BJ (cell line): Measurements from ENCODE around the gene TMEM101. TPM values are rescaled to one million over a fixed set of nuclear protein-coding genes. Genes with fewer than 3 reads are reported as not detected.
"Not testable (repeated sequence)": the region's sequence is repeated elsewhere in the genome, so short reads cannot be mapped to it uniquely, and the experiment has no call there.

Source experiments
- CTCF ChIA-PET: fragments of 350-600 bp; formaldehyde crosslinking; extraction: SDS; loops from one replicate; lab custom pipeline; 2021; ENCODE audit warnings: antibody characterized with exemption, inconsistent platforms; lab: Yijun Ruan, JAX
- POLR2A ChIA-PET: fragments of 300-600 bp; sonication (Branson Sonifier 250); formaldehyde crosslinking; extraction: SDS; loops from one replicate; lab custom pipeline; 2021; ENCODE audit warnings: antibody characterized with exemption; lab: Charles Lee
- DNase-seq: peaks from one replicate; pipeline ENCODE4 v3.0.0-alpha.2; 2011; ENCODE audit warnings: low read depth
- H3K27me3 ChIP-seq: 2 replicates; pipeline ENCODE4 v1.6.0; 2011; ENCODE audit warnings: low read length; ENCODE audit not compliant: control insufficient read depth, insufficient read depth
- H3K36me3 ChIP-seq: 2 replicates; pipeline ENCODE4 v1.5.1; 2011; ENCODE audit warnings: low read length; ENCODE audit not compliant: control insufficient read depth, insufficient read depth
- H3K4me3 ChIP-seq: 2 replicates; pipeline ENCODE4 v1.5.1; 2011; ENCODE audit warnings: low read depth, mild to moderate bottlenecking, control low read depth, low read length
- polyA plus RNA-seq: library from polyadenylated mRNA; depleted of rRNA; stranded (reverse); fragments of >200 nt; gene quantifications from 2 replicates; pipeline ENCODE4 v1.2.3, GENCODE V29; 2011
- TF ChIP-seq, protein P1 (sequence below): IDR thresholded peaks from 2 replicates; pipeline ENCODE4 v1.5.1; 2011; ENCODE audit warnings: low read depth, mild to moderate bottlenecking, control low read depth, inconsistent platforms, low read length, moderate library complexity; ENCODE audit not compliant: insufficient read depth

Gene TMEM101
- polyA plus RNA-seq, 1 experiment: 47.9 TPM

DNA sequence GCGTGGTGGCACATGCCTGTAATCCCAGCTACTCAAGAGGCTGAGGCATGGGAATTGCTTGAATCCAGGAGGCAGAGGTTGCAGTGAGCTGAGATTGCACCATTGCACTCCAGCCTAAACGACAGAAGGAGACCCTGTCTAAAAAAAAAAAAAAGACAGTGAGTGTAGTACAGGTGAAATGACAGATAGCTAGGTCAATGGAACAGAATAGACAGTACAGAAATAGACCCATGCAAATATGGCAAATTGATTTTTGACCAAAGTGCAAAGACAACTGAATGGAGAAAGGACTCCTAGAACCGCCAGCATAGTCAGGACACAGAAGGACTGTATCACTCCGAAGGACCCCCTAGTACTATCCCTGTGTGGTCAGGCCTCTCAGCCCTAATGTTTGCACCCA is 44.4 kb downstream of the TMEM101 start:
- H3K4me3 ChIP-seq: no peak overlapping the region
- DNase-seq: no peak
- H3K27me3 ChIP-seq: peaks cover 8% of the 10 kb centered on the region
- TF ChIP-seq, protein P1, sequence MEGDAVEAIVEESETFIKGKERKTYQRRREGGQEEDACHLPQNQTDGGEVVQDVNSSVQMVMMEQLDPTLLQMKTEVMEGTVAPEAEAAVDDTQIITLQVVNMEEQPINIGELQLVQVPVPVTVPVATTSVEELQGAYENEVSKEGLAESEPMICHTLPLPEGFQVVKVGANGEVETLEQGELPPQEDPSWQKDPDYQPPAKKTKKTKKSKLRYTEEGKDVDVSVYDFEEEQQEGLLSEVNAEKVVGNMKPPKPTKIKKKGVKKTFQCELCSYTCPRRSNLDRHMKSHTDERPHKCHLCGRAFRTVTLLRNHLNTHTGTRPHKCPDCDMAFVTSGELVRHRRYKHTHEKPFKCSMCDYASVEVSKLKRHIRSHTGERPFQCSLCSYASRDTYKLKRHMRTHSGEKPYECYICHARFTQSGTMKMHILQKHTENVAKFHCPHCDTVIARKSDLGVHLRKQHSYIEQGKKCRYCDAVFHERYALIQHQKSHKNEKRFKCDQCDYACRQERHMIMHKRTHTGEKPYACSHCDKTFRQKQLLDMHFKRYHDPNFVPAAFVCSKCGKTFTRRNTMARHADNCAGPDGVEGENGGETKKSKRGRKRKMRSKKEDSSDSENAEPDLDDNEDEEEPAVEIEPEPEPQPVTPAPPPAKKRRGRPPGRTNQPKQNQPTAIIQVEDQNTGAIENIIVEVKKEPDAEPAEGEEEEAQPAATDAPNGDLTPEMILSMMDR: no peak
- ChIA-PET CTCF (interaction anchor here (0.9 kb wide), 1 partner anchor 10 kb away, joined by 3 read pairs; no protein-coding TSS in a partner anchor), POLR2A (no interaction called here)
- H3K36me3 ChIP-seq: no peaks in the 10 kb centered on the region

DNA sequence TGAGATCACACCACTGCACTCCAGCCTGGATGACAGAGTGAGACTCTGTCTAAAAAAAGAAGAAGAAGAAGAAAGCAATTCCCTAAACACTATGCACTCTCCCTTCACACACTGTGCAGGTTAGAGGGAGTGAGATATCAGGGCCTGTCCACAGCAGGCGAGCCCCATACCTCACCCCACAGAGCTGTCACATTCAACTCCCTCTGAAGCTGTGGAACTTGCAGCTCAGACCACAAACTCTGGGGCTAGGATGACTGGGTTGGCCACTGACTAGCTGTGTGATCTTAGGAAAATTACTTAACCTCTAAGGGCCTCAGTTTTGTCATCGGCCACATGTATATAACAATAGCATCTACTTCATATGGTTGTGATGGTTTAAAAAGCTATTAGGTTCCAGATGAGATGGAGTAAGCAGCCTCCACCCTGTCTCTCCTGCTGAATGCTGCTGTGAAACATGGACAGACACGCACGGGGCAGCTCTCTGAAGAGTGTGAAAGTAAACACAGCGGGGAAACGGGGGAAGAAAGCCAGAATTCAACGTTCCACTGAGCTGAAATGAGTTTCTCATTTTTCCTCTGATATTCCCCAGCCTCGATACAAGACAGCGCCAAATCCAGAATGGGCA is 47.4 kb downstream of the TMEM101 start:
- ChIA-PET CTCF (interaction anchor here (0.9 to 3.0 kb wide), 6 partner anchors 16 to 58 kb away, joined by 3 to 13 read pairs (median 4); no protein-coding TSS in a partner anchor), POLR2A (no interaction called here)
- H3K36me3 ChIP-seq: no peaks in the 10 kb centered on the region
- H3K4me3 ChIP-seq: no peak overlapping the region
- TF ChIP-seq, protein P1: no peak
- no peak for DNase-seq
- 0 out of 2 replicates have a peak, but pooled peaks cover 1% of the 10 kb centered on the region for H3K27me3 ChIP-seq

DNA sequence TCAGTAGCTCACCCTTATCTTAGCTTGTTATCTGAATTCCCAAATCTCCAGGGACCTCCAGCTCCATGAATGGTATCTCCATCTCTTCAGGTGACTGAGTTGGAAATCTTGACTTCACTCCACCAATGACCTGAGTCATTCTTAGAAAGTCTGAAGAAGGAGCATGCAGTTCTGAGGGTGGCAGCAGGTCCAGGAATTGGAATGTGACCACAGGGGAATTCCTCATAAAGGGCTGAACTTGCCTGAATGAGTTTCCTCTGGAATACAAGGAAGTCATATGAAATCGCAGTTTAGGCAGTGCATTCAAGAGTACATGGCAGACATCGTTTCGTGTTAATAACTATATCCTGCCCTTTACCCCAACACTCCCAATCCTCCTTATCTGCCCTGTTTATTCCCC is 48.5 kb downstream of the TMEM101 start:
- ChIA-PET POLR2A (no interaction called here), CTCF (interaction anchor here (3.0 kb wide), 1 partner anchor 28 kb away, joined by 10 read pairs; no protein-coding TSS in a partner anchor)
- DNase-seq: no peak
- Histone ChIP-seq H3K36me3 (no peaks in the 10 kb centered on the region), H3K27me3 (peaks cover 4% of the 10 kb centered on the region; the same call in 1 of the 2 replicates), H3K4me3 (no peak overlapping the region)
- TF ChIP-seq, protein P1: no peak

DNA sequence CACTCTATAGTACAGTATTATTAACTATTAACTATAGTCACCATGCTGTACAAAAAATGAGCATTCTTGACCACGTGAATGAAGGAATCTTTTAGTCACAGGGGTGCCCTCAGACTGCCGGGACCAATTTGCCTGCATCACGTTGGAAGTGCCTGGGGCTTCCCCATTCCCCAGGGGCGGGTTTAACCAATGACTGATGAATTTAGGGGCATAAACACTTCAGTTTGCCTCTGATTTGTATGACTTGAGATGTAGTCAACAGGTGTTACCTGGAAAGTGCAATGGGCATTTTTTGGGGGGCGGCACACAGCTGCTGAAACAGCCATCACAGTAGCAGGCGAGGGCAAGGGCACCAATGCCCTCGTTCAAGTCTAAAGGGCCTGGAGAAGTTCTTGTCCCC is 52.3 kb downstream of the TMEM101 start:
- POLR2A ChIA-PET: no interaction called here
- CTCF ChIA-PET: interaction anchor here (1.2 to 2.6 kb wide), 5 partner anchors 10 to 79 kb away, joined by 3 to 13 read pairs (median 4); no protein-coding TSS in a partner anchor
- H3K36me3 ChIP-seq: no peaks in the 10 kb centered on the region
- H3K4me3 ChIP-seq: no peak overlapping the region
- TF ChIP-seq, protein P1: no peak
- DNase-seq: no peak
- peaks cover 4% of the 10 kb centered on the region; the same call in 1 of the 2 replicates for H3K27me3 ChIP-seq

DNA sequence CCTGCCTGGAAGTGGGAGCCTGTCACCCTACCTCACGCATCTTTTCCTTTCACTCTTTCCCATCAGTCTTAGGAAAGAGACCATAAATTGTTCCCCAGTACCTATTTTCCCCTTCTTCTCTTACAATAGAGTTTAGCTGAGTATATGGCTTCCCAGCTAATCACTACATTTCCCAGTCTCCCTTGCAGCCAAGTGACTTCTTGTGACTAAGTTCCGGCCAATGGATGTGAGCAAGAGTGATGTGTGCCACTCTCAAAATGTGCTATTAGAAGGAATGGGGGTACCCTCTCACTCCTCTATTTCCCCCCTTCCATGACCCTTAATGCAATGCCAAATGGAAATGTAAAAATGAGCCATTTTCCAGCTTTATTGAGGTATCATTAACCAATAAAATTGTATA is 52.8 kb downstream of the TMEM101 start:
- ChIA-PET POLR2A (no interaction called here), CTCF (interaction anchor here (1.2 to 2.6 kb wide), 4 partner anchors 10 to 79 kb away, joined by 4 to 13 read pairs (median 4); no protein-coding TSS in a partner anchor)
- no peak for DNase-seq
- TF ChIP-seq, protein P1: no peak
- H3K36me3 ChIP-seq: no peaks in the 10 kb centered on the region
- no peak overlapping the region for H3K4me3 ChIP-seq
- H3K27me3 ChIP-seq: peaks cover 4% of the 10 kb centered on the region; the same call in 1 of the 2 replicates

DNA sequence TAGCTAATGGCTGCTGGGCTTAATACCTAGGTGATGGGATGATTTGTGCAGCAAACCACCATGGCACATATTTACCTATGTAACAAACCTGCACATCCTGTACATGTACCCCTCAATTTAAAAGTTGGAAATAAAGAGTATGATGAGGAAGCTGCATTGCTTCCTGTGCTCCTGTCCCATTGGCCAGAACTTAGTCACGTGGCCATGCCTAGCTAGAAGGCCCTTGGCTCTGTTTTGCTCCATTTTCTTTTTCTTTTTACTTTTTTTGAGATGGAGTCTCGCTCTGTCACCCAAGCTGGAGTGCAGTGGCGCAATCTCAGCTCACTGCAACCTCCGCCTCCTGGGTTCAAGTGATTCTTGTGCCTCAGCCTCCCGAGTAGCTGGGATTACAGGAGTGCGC is 53.5 kb downstream of the TMEM101 start:
- CTCF ChIA-PET: interaction anchor here (1.2 to 2.6 kb wide), 3 partner anchors 9 to 18 kb away, joined by 4 to 13 read pairs (median 4); no protein-coding TSS in a partner anchor
- H3K36me3 ChIP-seq, H3K4me3 ChIP-seq, H3K27me3 ChIP-seq, POLR2A ChIA-PET, DNase-seq: not testable (repeated sequence)
